Cerebellar nuclear complex (tissue), 1 donor: ENCODE data around the gene FAM184A.

ENCODE experiments used
- DNase-seq, 2 experiments: peaks; one replicate each; lab custom pipeline; 2025; lab: John Stamatoyannopoulos, UW

The FAM184A gene

GRCh38 chr6:118914598-118914997 is 163.9 kb downstream of the FAM184A start:
- no peak for DNase-seq

- DNase-seq, result no peak
Measured at GRCh38 chr6:118913161-118913560, 165.3 kb downstream of the FAM184A start.

GRCh38 chr6:118912646-118913045 is 165.8 kb downstream of the FAM184A start:
- no peak for DNase-seq
